ENCODE data around the gene ECI1. TPM values are rescaled to one million over a fixed set of nuclear protein-coding genes. Genes with fewer than 3 reads are reported as not detected.

ECI1 gene
- total and polyA plus RNA-seq, 2 of the 13 experiments (the other 11 are each of a cell fraction or from before 2014, with no cell fraction given), result 82.0 to 102 TPM

DNA sequence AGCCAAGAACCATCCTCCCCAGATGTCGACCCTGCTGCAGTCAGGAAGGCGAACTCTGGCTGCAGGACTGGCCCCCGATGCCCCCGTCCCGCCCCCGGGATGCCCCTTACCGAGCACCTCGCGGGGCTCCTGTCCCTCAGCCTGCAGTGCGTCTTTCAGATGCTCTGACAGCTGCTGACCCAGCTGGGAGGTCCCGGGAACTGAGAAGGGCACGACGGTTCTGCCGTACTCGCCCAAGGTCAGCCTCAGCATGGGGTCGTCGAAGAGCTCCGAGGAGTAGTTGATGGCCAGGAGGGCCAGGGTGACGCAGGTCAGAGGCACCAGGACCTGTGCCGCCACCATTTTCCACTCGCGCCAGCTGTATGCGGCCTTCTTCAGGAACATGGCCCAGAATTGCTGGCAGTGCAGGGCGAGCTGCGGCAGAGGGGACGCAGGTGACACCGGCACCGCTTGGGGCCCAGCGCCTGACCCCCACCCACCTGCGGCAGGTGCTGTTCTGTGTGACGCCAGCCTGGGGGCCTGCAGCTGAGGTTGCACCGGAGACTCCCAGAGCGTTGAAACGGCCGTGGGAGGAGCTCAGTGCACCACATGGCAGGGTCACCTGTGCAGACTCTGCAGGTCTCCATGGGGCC lies 36.6 kb upstream of the ECI1 start (continued):
- TF ChIP-seq HMGXB3 (CRISPR knock-in tag; IDR thresholded peaks at IDR 0.05; ENCODE audit: borderline replicate concordance) (no peak), SNAPC2 (CRISPR knock-in tag; IDR thresholded peaks at IDR 0.05) (no peak), CREM (IDR thresholded peaks at IDR 0.05) (no peak), CREM (CRISPR knock-in tag; IDR thresholded peaks at IDR 0.05) (no peak), KLF11 (CRISPR knock-in tag; IDR thresholded peaks at IDR 0.05) (no peak), SYNCRIP (IDR thresholded peaks at IDR 0.05; ENCODE audit: insufficient read depth, low read depth, low read length) (no peak), HINFP (CRISPR knock-in tag; IDR thresholded peaks at IDR 0.05; ENCODE audit: low read depth) (no peak), ZMYM2 (CRISPR knock-in tag; IDR thresholded peaks at IDR 0.05) (no peak), KLF12 (CRISPR knock-in tag; IDR thresholded peaks at IDR 0.05; ENCODE audit: borderline replicate concordance) (no peak)

Measured in HepG2 (cell line).